HCT116 (cell line): ENCODE data around the gene CCDC159. TPM values are rescaled to one million over a fixed set of nuclear protein-coding genes. Genes with fewer than 3 reads are reported as not detected.

Experiments used
- ATAC-seq: fragments of 200-7000 bp; cut with Tn5 transposase; 2 replicates; pipeline ENCODE4 v1.9.1; 2020; ENCODE audit warnings: mild to moderate bottlenecking, moderate library complexity
- BruUV-seq: library from RNA; stranded (reverse); fragments of 400-500 nt; replicated peaks from 2 replicates; lab custom pipeline; 2021; lab: Mats Ljungman, UMichigan
- CTCF ChIA-PET: fragments of 300-600 bp; sonication (Branson Sonifier 250); formaldehyde crosslinking; loops from one replicate; lab custom pipeline; 2021; ENCODE audit warnings: antibody characterized with exemption; lab: Charles Lee
- POLR2A ChIA-PET: fragments of 300-600, 350-600 bp; sonication (Branson Sonifier 250); formaldehyde crosslinking; loops from one replicate; lab custom pipeline; 2021; ENCODE audit warnings: antibody characterized with exemption; lab: Charles Lee
- RAD21 ChIA-PET, 2 experiments: fragments of 300-600 bp; sonication (Branson Sonifier 250); formaldehyde crosslinking; loops; one replicate each; lab custom pipeline; 2023; ENCODE audit warnings: low total read pairs in 2 of 2; ENCODE audit not compliant: uncharacterized antibody in 2 of 2, unreplicated experiment in 2 of 2, low non-redundant PET in 1 of 2; lab: Charles Lee
- DNase-seq: peaks from one replicate; pipeline ENCODE4 v3.0.0-alpha.2; 2010; ENCODE audit warnings: low read depth, low spot score
- H2AFZ ChIP-seq: fragments of 200-600 bp; shearing (Covaris generic), sonication (generic); 2 replicates; pipeline ENCODE4 v1.6.1; 2017; ENCODE audit warnings: low read depth, mixed run types, mixed read lengths, antibody characterized with exemption, low read length; ENCODE audit not compliant: poor library complexity, severe bottlenecking
- H3K27ac ChIP-seq: 2 replicates; pipeline ENCODE4 v1.5.1; 2012; ENCODE audit warnings: low read depth, low read length
- H3K27me3 ChIP-seq: fragments of 200-600 bp; sonication (generic); 2 replicates; pipeline ENCODE4 v1.6.1; 2016; ENCODE audit warnings: mixed run types, low read length, mixed read lengths; ENCODE audit not compliant: insufficient read depth
- H3K36me3 ChIP-seq, 2 experiments: fragments of 200-500 bp in 1 of 2; fragments of 200-600 bp in 1 of 2; sonication (Bioruptor generic) in 1 of 2; sonication (generic) in 1 of 2; 2 replicates each; pipeline versions ENCODE4 v1.5.1 to v1.6.1; 2014 to 2016; ENCODE audit warnings: low read length in 2 of 2, inconsistent platforms in 1 of 2, mixed read lengths in 1 of 2, mixed run types in 1 of 2; ENCODE audit not compliant: insufficient read depth in 2 of 2, control insufficient read depth in 1 of 2
- H3K4me1 ChIP-seq, 2 experiments: fragments of 200-600 bp in 1 of 2; sonication (generic) in 1 of 2; 2 replicates each; pipeline versions ENCODE4 v1.5.1 to v1.6.1; 2012 to 2017; ENCODE audit warnings: low read length in 2 of 2, inconsistent platforms in 1 of 2, mild to moderate bottlenecking in 1 of 2, mixed read lengths in 1 of 2, mixed run types in 1 of 2, moderate library complexity in 1 of 2; ENCODE audit not compliant: insufficient read depth in 2 of 2, control insufficient read depth in 1 of 2
- H3K4me2 ChIP-seq: fragments of 200-600 bp; sonication (generic); 2 replicates; pipeline ENCODE4 v1.6.1; 2017; ENCODE audit warnings: mixed run types, low read length, mixed read lengths
- H3K4me3 ChIP-seq, 2 experiments: fragments of 200-600 bp in 1 of 2; sonication (generic) in 1 of 2; replicated peaks in 1 of 2; 2 replicates each; pipeline ENCODE4 v1.5.1; 2011 to 2016; ENCODE audit warnings: low read length in 2 of 2, control low read depth in 1 of 2, low read depth in 1 of 2, mild to moderate bottlenecking in 1 of 2, mixed read lengths in 1 of 2, mixed run types in 1 of 2
- H3K79me2 ChIP-seq: fragments of 200-600 bp; sonication (generic); 2 replicates; pipeline ENCODE4 v1.6.1; 2017; ENCODE audit warnings: mild to moderate bottlenecking, mixed run types, low read length, moderate library complexity, mixed read lengths; ENCODE audit not compliant: insufficient read depth
- H3K9ac ChIP-seq: fragments of 200-600 bp; sonication (generic); 2 replicates; pipeline ENCODE4 v1.6.1; 2016; ENCODE audit warnings: low read length, mixed read lengths
- H3K9me2 ChIP-seq: fragments of 200-600 bp; sonication (generic), shearing (Covaris generic); 2 replicates; pipeline ENCODE4 v1.6.1; 2017; ENCODE audit warnings: mixed run types, mild to moderate bottlenecking, moderate library complexity; ENCODE audit not compliant: insufficient read depth
- H3K9me3 ChIP-seq, 2 experiments: fragments of 200-500 bp in 1 of 2; fragments of 200-600 bp in 1 of 2; sonication (Bioruptor generic) in 1 of 2; sonication (generic) in 1 of 2; 2 replicates each; pipeline ENCODE4 v1.6.1; 2014 to 2017; ENCODE audit warnings: low read length in 2 of 2, mixed read lengths in 2 of 2, inconsistent platforms in 1 of 2, low read depth in 1 of 2, mild to moderate bottlenecking in 1 of 2, mixed run types in 1 of 2, moderate library complexity in 1 of 2; ENCODE audit not compliant: control insufficient read depth in 1 of 2, insufficient read depth in 1 of 2
- H4K20me1 ChIP-seq: fragments of 200-600 bp; sonication (generic), shearing (Covaris generic); 2 replicates; pipeline ENCODE4 v1.6.1; 2017; ENCODE audit warnings: mixed run types, mild to moderate bottlenecking, moderate library complexity; ENCODE audit not compliant: insufficient read depth
- CTCF ChIP-seq, 3 experiments: fragments of 200-600 bp in 1 of 3; sonication (generic) in 1 of 3; IDR thresholded peaks in 2 of 3; conservative IDR thresholded peaks in 1 of 3; 2 replicates each; pipeline ENCODE4 v1.5.1; 2012 to 2017; ENCODE audit warnings: low read depth in 2 of 3, low read length in 2 of 3, antibody characterized with exemption in 1 of 3, borderline replicate concordance in 1 of 3, control low read depth in 1 of 3, mild to moderate bottlenecking in 1 of 3, mixed read lengths in 1 of 3, mixed run types in 1 of 3, moderate library complexity in 1 of 3; ENCODE audit not compliant: insufficient read depth in 1 of 3
- ELF1 ChIP-seq: IDR thresholded peaks from 2 replicates; pipeline ENCODE4 v1.6.1; 2012; ENCODE audit warnings: low read depth, borderline replicate concordance
- SIN3A ChIP-seq: IDR thresholded peaks from 2 replicates; pipeline ENCODE4 v1.6.1; 2012; ENCODE audit warnings: low read depth
- intact Hi-C: fragments of 100-400 bp; cut with micrococcal nuclease; formaldehyde crosslinking; loops from 2 replicates; pipeline ENCODE4 v1.10.0; 2022
- total RNA-seq: library from RNA; stranded (reverse); gene quantifications from one replicate; pipeline ENCODE4 v1.2.1, GENCODE V29; 2021; ENCODE audit not compliant: unreplicated experiment
- TF ChIP-seq, protein P1 (sequence below): IDR thresholded peaks from 2 replicates; pipeline ENCODE4 v1.6.1; 2012; ENCODE audit warnings: low read depth

CCDC159 gene
- total RNA-seq, 1 experiment from 2014 or later: 7.7 TPM

GRCh38 chr19:11359421-11359820, 13.1 kb downstream of the CCDC159 start:
- Histone ChIP-seq H3K9me3 (no peaks in the 10 kb centered on the region), H2AFZ (no peak overlapping the region), H3K27ac (no peak overlapping the region), H3K4me2 (no peak overlapping the region), H3K36me3 (0 out of 4 replicates have a peak, but pooled peaks cover 0 to 2% of the 10 kb centered on the region in 2 experiments), H3K27me3 (no peaks in the 10 kb centered on the region), H3K4me3 (no peak overlapping the region), H3K4me1 (peaks cover 7 to 24% of the 10 kb centered on the region in 2 experiments), H3K79me2 (no peaks in the 10 kb centered on the region), H4K20me1 (no peaks in the 10 kb centered on the region), H3K9ac (no peak overlapping the region), H3K9me2 (no peaks in the 10 kb centered on the region)
- ChIA-PET RAD21 (no interaction called here), POLR2A (no interaction called here), CTCF (no interaction called here)
- intact Hi-C loops: no loop called here
- no peak for ATAC-seq
- BruUV-seq: no TSS peak
- no peak for TF ChIP-seq CTCF (IDR thresholded peaks at IDR 0.05 in 2 of 3, conservative IDR thresholded peaks at IDR 0.05 in 1 of 3; ENCODE audit: borderline replicate concordance in 1 of 3, insufficient read depth in 1 of 3, low read depth in 2 of 3, low read length in 2 of 3)
- no peak for TF ChIP-seq ELF1
- TF ChIP-seq, protein P1, sequence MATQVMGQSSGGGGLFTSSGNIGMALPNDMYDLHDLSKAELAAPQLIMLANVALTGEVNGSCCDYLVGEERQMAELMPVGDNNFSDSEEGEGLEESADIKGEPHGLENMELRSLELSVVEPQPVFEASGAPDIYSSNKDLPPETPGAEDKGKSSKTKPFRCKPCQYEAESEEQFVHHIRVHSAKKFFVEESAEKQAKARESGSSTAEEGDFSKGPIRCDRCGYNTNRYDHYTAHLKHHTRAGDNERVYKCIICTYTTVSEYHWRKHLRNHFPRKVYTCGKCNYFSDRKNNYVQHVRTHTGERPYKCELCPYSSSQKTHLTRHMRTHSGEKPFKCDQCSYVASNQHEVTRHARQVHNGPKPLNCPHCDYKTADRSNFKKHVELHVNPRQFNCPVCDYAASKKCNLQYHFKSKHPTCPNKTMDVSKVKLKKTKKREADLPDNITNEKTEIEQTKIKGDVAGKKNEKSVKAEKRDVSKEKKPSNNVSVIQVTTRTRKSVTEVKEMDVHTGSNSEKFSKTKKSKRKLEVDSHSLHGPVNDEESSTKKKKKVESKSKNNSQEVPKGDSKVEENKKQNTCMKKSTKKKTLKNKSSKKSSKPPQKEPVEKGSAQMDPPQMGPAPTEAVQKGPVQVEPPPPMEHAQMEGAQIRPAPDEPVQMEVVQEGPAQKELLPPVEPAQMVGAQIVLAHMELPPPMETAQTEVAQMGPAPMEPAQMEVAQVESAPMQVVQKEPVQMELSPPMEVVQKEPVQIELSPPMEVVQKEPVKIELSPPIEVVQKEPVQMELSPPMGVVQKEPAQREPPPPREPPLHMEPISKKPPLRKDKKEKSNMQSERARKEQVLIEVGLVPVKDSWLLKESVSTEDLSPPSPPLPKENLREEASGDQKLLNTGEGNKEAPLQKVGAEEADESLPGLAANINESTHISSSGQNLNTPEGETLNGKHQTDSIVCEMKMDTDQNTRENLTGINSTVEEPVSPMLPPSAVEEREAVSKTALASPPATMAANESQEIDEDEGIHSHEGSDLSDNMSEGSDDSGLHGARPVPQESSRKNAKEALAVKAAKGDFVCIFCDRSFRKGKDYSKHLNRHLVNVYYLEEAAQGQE: no peak
- no peak for TF ChIP-seq SIN3A
- DNase-seq: no peak
